GM21381 (cell line): ENCODE results near the gene TNNC1.

ENCODE experiments used
- ATAC-seq: cut with Tn5 transposase; IDR thresholded peaks from one replicate; pipeline ENCODE4 v1.9.1; 2021; ENCODE audit warnings: mild to moderate bottlenecking, moderate library complexity; ENCODE audit not compliant: unreplicated experiment

The TNNC1 gene

DNA sequence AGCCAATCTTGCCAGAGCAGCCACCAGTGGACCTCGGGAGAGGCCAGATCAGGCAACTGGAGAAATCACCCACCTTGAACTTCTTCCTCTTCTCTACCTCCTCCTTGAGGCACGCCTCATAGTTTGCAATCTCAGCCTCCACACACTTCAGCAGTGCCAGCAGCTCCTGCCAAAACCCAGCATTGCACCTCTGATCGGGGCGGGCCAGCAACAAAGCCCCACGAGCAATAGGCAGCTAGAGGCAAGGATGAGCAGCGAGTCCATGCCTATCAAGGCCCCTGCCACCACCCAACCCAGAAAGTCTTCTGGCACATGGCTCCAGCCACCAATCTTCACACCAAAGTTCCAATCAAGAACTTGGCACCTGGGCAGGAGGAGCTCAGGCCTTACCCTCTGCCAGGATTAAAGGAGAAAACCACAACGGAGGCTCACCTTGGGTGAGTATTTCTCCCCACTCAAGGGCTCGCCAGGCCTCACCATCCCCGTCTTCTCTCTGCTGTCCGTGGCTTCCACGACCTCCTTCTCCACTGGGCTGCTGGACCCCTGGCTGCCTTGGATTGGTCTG, 51.1 kb downstream of the TNNC1 start:
- no peak for ATAC-seq

DNA sequence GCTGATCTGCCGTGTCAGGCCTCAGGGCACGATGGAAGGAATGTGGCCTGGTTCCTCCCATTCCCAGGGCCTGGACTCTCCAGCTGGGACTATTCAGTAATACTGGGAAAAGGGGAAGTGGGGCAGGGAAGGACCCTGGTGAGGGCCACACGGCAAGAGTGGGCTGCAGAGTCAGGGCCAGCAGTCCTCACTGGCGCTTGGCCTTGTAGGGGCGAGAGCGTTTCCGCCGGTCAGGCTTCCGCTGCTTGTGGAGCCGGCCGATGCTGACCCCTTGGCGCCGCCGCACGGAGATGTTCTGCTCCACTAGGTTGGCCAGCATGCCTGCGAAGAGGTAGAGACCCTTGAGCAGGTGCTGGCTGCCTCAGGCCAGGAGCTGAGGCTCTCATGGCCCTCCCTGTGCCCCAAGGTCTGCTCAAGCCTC, 51.7 kb downstream of the TNNC1 start:
- ATAC-seq: no peak

DNA sequence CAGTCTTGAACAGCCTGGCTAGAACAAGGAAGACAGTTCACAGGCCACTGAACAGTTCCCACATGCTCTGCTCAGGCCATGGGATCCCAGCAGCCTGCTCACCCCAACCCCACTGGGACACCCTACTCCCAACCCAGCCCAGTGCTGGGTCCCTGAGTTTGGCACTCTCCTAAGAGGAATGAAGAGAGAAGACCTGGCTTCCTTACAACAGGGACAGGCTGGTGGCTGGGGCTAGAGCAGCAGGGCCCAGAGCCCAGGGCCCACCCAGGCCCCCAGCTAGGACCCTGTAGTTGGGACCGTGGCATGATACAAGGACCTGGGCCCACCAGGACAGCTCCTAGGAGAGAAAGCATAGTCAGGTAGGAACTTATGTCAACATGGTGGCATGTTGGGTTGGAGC, 52.3 kb downstream of the TNNC1 start:
- no peak for ATAC-seq
